Stimulated activated naive B cell treated with anti-CD40 and anti-IgM and Interleukin-4, amounts not matched to agents 10 μg/mL and 1 μg/mL and 100 μg/mL, for 72 hours (primary cell): ENCODE data around the gene OTUD7B.
"Not testable (repeated sequence)": the region's sequence is repeated elsewhere in the genome, so short reads cannot be mapped to it uniquely, and the experiment has no call there.

ENCODE experiments used
- ATAC-seq, 2 donors: fragments of 150-1000 bp; cut with Tn5 transposase; replicated peaks; 2 replicates each; pipeline ENCODE4 v1.10.0; 2021; ENCODE audit warnings: moderate library complexity in 1 of 2
- DNase-seq: peaks from one replicate; pipeline ENCODE4 v3.0.0; 2021
- H3K27ac Mint-ChIP-seq: one replicate; pipeline ENCODE4 v1.8.0; 2022; ENCODE audit warnings: mild to moderate bottlenecking, mixed read lengths
- H3K27me3 Mint-ChIP-seq, 2 donors: one replicate each; pipeline ENCODE4 v1.8.0; 2022; ENCODE audit warnings: mixed read lengths in 2 of 2
- H3K36me3 Mint-ChIP-seq, 2 donors: one replicate each; pipeline ENCODE4 v1.8.0; 2022; ENCODE audit warnings: mixed read lengths in 2 of 2, mild to moderate bottlenecking in 1 of 2
- H3K4me1 Mint-ChIP-seq, 2 donors: one replicate each; pipeline ENCODE4 v1.8.0; 2022; ENCODE audit warnings: mixed read lengths in 2 of 2, mild to moderate bottlenecking in 1 of 2
- H3K4me3 Mint-ChIP-seq, 2 donors: one replicate each; pipeline ENCODE4 v1.8.0; 2022; ENCODE audit warnings: mild to moderate bottlenecking in 2 of 2, mixed read lengths in 2 of 2, moderate library complexity in 1 of 2
- H3K9me3 Mint-ChIP-seq, 2 donors: one replicate each; pipeline ENCODE4 v1.8.0; 2022; ENCODE audit warnings: mixed read lengths in 2 of 2, mild to moderate bottlenecking in 1 of 2

The OTUD7B gene

DNA sequence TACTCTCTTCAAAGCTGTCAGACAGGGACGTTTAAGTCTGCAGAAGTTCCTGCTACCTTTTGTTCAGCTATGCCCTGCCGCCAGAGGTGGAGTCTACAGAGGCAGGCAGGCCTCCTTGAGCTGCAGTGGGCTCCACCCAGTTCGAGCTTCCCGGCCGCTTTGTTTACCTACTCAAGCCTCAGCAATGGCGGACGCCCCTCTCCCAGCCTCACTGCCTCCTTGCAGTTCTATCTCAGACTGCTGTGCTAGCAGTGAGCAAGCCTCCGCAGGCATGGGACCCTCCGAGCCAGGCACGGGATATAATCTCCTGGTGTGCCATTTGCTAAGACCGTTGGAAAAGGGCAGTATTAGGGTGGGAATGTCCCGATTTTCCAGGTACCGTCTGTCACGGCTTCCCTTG lies 53.0 kb downstream of the OTUD7B start:
- H3K4me3 Mint-ChIP-seq, DNase-seq, H3K4me1 Mint-ChIP-seq, H3K27ac Mint-ChIP-seq, H3K9me3 Mint-ChIP-seq, ATAC-seq: not testable (repeated sequence)
- Mint-ChIP-seq H3K36me3 (peaks cover 47 to 83% of the 10 kb centered on the region in 2 donors), H3K27me3 (peaks cover 23 to 57% of the 10 kb centered on the region in 2 donors)

DNA sequence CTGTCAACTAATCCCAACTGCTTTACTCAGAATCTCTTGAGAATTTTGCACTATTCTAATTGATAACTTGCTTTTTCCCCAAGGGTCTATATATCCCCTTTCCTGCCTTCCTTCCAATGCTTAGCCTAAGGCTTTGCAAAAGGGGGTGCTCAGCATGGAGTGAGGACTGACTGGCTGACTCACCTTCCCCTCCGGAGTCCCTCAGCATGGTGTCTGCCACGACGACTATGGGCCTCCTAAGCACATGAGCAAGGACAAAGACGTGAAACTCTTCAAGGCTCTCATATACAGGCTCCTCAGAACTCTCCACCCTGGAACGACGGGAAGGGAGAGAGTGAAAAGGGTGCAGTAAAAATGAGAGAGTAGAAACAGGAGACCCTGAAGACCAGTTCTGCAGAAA lies 60.6 kb downstream of the OTUD7B start:
- no peak for ATAC-seq
- no peaks in the 10 kb centered on the region for H3K9me3 Mint-ChIP-seq
- peaks cover 3 to 13% of the 10 kb centered on the region in 2 donors for H3K27me3 Mint-ChIP-seq
- H3K27ac Mint-ChIP-seq = no peak overlapping the region
- H3K4me3 Mint-ChIP-seq = no peak overlapping the region
- H3K36me3 Mint-ChIP-seq = peaks cover 33 to 67% of the 10 kb centered on the region in 2 donors
- no peak for DNase-seq
- H3K4me1 Mint-ChIP-seq = no peaks in the 10 kb centered on the region

DNA sequence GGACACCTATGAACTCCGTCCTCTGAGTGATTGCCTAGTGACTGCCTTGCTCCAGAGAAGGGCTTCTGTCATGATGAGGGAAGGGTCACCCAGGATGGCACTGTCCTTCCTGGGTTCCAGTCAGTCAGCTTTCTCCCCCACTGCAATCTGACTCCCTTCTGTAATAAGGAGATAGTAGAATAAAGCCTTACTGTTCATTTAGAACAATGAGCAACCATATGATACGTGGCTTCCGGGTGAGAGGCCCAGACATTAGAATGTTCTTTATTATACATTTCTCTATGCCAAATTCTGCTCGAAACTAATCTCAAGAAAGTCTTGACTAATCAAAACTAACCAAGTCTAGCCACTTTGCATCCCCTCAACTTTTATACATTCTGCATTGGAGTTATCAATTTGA lies 65.3 kb downstream of the OTUD7B start:
- no peak overlapping the region for H3K27ac Mint-ChIP-seq
- H3K36me3 Mint-ChIP-seq = peaks cover 50 to 61% of the 10 kb centered on the region in 2 donors
- H3K27me3 Mint-ChIP-seq = peaks cover 16 to 19% of the 10 kb centered on the region in 2 donors
- no peaks in the 10 kb centered on the region for H3K9me3 Mint-ChIP-seq
- no peak for DNase-seq
- peaks cover 0 to 3% of the 10 kb centered on the region in 2 donors for H3K4me1 Mint-ChIP-seq
- no peak overlapping the region for H3K4me3 Mint-ChIP-seq
- ATAC-seq = no peak

DNA sequence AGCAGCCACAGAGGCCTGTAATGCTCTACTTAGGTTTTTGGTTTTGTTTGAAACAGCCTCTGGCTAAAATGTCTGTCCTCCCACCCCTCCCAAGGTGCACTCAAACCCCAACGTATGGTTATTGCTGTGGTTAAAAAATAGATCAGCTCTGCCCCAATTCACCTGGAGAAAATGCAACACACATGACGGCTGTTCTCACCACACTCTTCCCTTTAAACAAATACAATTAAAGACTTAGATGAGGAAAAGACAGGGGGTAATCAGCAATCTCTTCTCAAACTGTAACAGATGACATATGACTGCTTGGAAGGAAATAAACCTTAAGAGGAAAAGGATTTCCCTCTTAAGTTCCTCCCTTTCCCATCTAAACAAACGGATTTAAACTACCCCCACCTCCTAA lies 67.6 kb downstream of the OTUD7B start:
- Mint-ChIP-seq H3K9me3 (no peaks in the 10 kb centered on the region), H3K27ac (no peak overlapping the region), H3K4me1 (peaks cover 8 to 9% of the 10 kb centered on the region in 2 donors), H3K27me3 (peaks cover 16 to 19% of the 10 kb centered on the region in 2 donors), H3K4me3 (no peak overlapping the region), H3K36me3 (peaks cover 38 to 42% of the 10 kb centered on the region in 2 donors)
- no peak for DNase-seq
- no peak for ATAC-seq

DNA sequence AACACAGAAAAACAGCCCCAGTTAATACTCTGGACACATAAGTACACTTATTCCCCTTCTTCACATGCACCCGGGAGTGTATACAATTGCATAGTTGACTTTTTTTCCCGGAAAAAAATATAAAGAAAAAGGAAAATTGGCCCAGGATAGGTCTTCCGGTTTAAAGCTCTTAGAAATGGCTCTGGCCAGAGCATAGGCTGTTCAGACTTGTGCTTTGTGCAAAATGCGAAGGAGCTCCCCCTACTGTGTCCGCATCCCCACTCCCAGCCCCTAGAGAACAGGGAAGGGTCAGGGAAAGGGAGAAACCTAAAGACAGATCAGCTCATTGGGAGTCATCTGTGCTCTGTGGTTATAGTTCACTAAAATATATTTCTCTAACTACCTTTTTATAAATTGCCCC lies 68.3 kb downstream of the OTUD7B start:
- Mint-ChIP-seq H3K27ac (no peak overlapping the region), H3K36me3 (peaks cover 36 to 38% of the 10 kb centered on the region in 2 donors), H3K9me3 (no peaks in the 10 kb centered on the region), H3K4me3 (no peak overlapping the region), H3K4me1 (peaks cover 9 to 12% of the 10 kb centered on the region in 2 donors), H3K27me3 (peaks cover 19% of the 10 kb centered on the region in 2 donors)
- ATAC-seq (no peak), DNase-seq (no peak)

DNA sequence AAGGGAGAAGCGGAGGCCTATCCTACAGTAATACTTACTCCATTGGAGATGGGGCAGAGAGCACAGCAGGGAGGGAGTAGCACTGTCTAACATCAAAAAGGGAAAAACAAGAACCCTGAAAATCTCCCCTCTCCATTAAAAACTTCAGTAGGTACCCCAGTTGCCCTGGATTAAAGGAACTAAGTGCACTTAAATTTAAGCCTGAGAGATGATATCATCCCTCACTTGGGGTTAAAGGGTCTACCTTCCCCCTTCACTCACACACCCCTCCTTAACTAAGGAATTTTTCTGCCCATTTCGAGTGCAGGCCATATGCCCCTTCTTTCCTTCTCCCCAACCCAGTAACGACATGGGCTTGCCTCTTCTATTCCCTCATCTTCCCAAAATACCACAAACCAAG lies 70.1 kb downstream of the OTUD7B start:
- H3K36me3 Mint-ChIP-seq = peaks cover 26% of the 10 kb centered on the region in 2 donors
- H3K4me3 Mint-ChIP-seq = no peak overlapping the region
- H3K27me3 Mint-ChIP-seq = peaks cover 32 to 35% of the 10 kb centered on the region in 2 donors
- no peak overlapping the region for H3K27ac Mint-ChIP-seq
- peaks cover 9 to 12% of the 10 kb centered on the region in 2 donors for H3K4me1 Mint-ChIP-seq
- DNase-seq = no peak
- ATAC-seq = no peak
- no peaks in the 10 kb centered on the region for H3K9me3 Mint-ChIP-seq

DNA sequence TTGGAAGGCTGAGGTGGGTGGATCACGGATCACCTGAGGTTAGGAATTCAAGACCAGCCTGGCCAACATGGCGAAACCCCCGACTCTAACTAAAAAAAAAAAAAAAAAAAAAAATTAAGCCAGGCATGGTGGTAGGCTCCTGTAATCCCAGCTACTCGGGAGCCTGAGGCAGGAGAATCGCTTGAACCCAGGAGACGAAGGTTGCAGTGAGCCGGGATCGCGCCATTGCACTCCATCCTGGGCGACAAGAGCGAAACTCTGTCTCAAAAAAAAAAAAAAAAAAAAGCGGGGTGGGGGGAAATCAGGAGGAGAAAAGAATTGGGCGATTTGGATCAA lies 71.9 kb downstream of the OTUD7B start:
- not testable (repeated sequence) for ATAC-seq, H3K36me3 Mint-ChIP-seq, DNase-seq, H3K4me3 Mint-ChIP-seq, H3K27ac Mint-ChIP-seq, H3K9me3 Mint-ChIP-seq
- Mint-ChIP-seq H3K27me3 (peaks cover 35 to 37% of the 10 kb centered on the region in 2 donors), H3K4me1 (peaks cover 9 to 11% of the 10 kb centered on the region in 2 donors)

DNA sequence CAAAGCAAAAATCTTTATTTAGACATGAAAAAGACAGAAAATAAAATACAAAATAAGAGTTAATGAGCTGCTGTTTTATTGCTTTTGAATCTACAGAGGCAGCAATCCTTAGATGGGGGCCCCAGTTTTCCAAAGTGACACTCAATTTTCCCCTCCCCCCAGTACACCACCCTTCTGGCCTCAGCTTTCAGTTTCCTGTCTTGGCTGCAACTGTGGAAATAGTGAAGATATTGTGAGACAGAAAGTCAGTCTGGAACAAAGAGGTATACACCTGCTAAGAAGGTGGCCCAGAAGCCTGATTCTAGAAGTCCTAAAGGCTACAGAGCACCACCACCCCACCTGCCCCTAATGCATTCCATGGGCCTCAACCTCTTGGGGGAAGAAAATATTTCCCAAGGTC lies 72.8 kb downstream of the OTUD7B start:
- Mint-ChIP-seq H3K36me3 (peaks cover 0 to under 1% of the 10 kb centered on the region in 2 donors), H3K27ac (no peak overlapping the region), H3K9me3 (no peaks in the 10 kb centered on the region), H3K4me1 (peaks cover 9% of the 10 kb centered on the region in 2 donors), H3K27me3 (peaks cover 36 to 38% of the 10 kb centered on the region in 2 donors), H3K4me3 (no peak overlapping the region)
- no peak for DNase-seq
- no peak for ATAC-seq

DNA sequence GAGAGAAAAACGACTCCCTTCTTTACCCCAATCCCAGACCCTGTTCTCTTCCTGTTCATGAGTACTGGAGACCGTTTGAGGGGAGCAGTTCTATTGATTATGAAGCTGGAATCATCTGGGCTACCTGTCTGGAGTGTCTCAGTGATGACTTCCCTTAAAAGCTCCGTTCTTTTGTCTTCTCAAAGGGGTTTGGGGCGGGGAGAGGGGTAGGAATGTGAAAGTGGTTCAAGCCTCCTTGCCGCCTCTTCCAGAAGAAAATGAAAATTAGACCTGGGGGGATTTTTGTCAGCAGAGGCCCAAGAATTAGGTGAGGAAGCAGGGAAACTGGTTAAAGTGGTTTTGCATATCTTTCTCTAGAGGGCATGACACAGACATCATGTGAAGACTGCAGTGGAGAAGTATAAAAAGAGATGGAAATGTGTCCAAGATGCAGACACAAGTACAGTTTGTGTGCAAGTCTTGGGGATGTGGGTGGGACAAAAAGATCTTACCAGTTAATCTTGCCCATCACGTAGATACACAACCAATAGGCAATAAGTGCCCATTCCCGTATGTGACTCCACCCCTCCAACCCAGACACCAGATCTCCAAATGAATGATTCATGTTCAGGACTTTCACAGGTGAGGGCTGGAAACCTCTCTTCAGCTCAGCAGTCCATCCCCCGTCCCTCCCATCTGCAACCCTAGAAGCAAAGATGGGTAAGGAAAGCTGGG lies 73.4 kb downstream of the OTUD7B start:
- H3K9me3 Mint-ChIP-seq = no peaks in the 10 kb centered on the region
- no peak for DNase-seq
- H3K4me1 Mint-ChIP-seq = peaks cover 9% of the 10 kb centered on the region in 2 donors
- no peak overlapping the region for H3K4me3 Mint-ChIP-seq
- peak overlapping the region; percentile 59 for H3K27ac Mint-ChIP-seq
- H3K36me3 Mint-ChIP-seq = no peaks in the 10 kb centered on the region
- peaks cover 40% of the 10 kb centered on the region in 2 donors for H3K27me3 Mint-ChIP-seq
- no peak for ATAC-seq

DNA sequence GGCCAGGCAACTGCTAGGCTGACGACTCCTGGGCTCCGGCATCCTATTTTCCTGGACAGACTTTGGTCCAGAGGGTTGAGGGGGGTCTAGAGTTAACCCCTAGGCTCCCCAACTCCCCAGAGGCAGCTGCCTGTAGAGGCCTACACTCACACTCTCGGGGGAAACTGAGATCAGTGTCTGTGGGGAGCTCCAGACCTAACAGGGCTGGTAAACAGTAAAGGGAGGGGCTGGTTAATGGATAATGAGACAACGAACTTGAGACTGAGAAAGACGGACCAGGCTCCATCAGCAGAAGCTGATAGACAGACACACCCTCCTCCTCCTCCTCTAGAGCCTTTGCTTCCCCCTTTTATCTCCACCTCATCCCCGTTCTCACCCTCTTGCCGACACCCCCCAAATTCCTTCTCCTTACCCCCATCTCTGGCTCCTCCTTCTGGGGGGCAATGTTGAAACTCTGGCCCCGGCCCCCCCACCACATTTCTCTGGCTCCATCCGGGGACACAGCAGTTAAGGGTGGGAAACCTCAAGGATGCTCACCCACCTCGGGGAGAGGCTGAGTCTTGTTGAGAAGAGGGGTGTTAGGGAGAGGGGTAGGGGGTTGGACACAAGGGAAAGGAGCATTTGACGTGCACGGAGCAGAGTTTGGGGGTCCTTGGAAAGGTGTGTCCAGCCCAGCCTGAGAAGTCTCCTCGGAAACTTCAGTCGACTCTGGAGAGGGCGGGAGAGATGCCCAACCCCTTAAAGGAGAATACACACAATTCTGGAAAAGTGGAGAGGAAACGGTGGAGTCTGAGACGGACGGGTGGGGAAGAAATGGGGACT lies 74.1 kb downstream of the OTUD7B start, which contains the start of gene MTMR11:
Gene MTMR11, minus strand, starts transcription at position 710 of the 822 bp plus-strand sequence. Its CDS starts 232 bp downstream, at position 478.
- Mint-ChIP-seq H3K36me3 (no peaks in the 10 kb centered on the region), H3K27ac (peak within 1 kb of the TSS; percentile 59), H3K4me3 (no peak within 1 kb of the TSS)

DNA sequence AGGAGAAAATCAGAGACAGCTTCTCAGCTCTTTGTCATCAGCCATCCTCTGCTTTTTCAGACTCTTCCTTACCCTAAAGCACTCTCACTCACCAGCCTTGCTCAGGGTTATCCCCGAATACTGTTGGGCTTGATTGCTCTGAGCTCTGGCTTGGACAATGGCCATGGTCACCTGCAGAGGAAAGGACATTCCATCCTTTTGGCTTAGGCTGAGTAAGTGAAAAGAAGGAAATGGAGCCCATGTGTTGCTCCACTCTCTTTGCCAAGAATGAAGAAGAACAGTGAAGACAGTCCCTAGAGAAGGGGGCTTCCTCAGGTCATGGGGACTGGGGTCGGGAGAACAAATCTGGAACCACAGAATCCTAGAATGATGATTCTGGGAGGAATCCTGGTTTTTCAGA lies 76.2 kb downstream of the OTUD7B start:
- DNase-seq (no peak), ATAC-seq (no peak)
- Mint-ChIP-seq H3K36me3 (peaks cover 0 to 1% of the 10 kb centered on the region in 2 donors), H3K27ac (no peak overlapping the region), H3K4me1 (peaks cover 14% of the 10 kb centered on the region in 2 donors), H3K9me3 (no peaks in the 10 kb centered on the region), H3K4me3 (no peak overlapping the region), H3K27me3 (peaks cover 51 to 52% of the 10 kb centered on the region in 2 donors)

More for the DNA sequence above, 74.1 kb downstream of the OTUD7B start, which contains the start of gene MTMR11:
- ATAC-seq = no peak
- Mint-ChIP-seq H3K4me1 (peaks cover 12 to 14% of the 10 kb centered on the region in 2 donors), H3K9me3 (no peaks in the 10 kb centered on the region), H3K27me3 (peaks cover 47 to 48% of the 10 kb centered on the region in 2 donors)
- DNase-seq = no peak

DNA sequence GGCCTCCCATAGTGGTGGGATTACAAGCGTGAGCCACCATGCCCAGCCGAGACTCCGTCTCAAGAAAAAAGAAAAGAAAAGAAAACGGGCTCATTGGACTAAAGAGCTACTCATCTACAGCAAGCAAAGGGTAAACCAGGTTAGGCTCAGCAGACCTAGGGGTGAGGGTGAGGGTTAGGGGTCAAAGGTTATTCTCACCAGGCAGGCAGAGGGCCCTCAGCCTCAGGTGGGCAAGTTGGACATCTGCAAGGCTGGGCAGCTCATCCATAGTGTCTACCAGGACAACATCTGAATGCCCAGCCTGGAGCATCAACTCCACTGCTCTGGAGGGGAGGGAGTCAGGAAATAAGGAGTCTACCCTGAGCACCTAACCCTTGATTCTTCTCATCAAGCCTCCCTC lies 77.3 kb downstream of the OTUD7B start:
- peaks cover 16 to 18% of the 10 kb centered on the region in 2 donors for H3K4me1 Mint-ChIP-seq
- peaks cover 51 to 52% of the 10 kb centered on the region in 2 donors for H3K27me3 Mint-ChIP-seq
- H3K4me3 Mint-ChIP-seq = no peak overlapping the region
- DNase-seq (no peak), ATAC-seq (no peak)
- peaks cover 0 to 1% of the 10 kb centered on the region in 2 donors for H3K36me3 Mint-ChIP-seq
- no peak overlapping the region for H3K27ac Mint-ChIP-seq
- no peaks in the 10 kb centered on the region for H3K9me3 Mint-ChIP-seq

DNA sequence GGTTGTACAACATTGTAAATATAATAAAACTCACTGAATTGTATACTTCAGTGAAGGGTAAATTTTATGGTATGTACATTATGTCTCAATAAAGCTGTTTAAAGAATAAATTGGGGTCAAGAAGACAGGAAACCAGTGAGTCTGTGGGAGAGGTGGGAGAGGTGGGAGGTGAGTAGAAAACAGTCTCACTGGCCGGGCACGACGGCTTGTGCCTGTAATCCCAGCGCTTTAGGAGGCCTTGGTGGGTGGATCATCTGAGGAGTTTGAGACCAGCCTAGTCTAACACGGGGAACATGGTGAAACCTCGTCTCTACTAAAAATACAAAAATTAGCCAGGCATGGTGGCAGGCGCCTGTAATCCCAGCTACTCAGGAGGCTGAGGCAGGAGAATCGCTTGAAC lies 78.1 kb downstream of the OTUD7B start:
- no peak overlapping the region for H3K4me3 Mint-ChIP-seq
- peaks cover 1 to 4% of the 10 kb centered on the region in 2 donors for H3K36me3 Mint-ChIP-seq
- H3K4me1 Mint-ChIP-seq = peaks cover 16 to 19% of the 10 kb centered on the region in 2 donors
- no peaks in the 10 kb centered on the region for H3K9me3 Mint-ChIP-seq
- no peak overlapping the region for H3K27ac Mint-ChIP-seq
- peaks cover 50 to 52% of the 10 kb centered on the region in 2 donors for H3K27me3 Mint-ChIP-seq
- no peak for ATAC-seq
- no peak for DNase-seq

DNA sequence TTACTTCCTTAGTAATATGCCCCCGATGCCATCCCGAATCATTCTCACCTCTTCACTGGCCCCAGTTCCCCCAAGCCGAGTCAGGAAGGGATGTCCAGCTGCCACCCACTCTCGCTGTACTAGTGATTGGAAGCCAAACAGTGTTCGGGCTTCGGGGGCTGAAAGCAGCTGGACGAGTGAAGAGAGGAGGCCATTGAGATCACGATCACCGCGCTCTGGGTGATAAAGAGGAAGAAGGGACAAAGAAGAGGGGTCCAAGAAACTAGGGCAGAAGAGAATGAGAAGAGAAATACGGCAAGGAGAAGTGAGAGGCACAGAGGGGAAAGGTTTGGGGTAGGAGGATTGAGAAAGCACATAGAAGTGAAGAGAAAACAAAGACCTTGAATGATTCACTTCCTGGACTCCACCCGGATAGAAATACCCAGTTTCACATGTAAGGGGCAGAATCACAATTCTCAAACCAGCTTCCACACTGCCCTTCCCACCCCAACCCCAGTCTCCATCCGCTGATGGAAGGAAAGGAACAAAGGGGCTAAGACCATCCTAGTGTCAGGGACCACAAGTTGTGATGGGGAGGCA lies 79.2 kb downstream of the OTUD7B start:
- H3K36me3 Mint-ChIP-seq = peaks cover 2 to 12% of the 10 kb centered on the region in 2 donors
- no peak for ATAC-seq
- no peak for DNase-seq
- peak overlapping the region; percentile 3 for H3K27ac Mint-ChIP-seq
- H3K4me3 Mint-ChIP-seq = no peak overlapping the region
- peaks cover 40 to 48% of the 10 kb centered on the region in 2 donors for H3K27me3 Mint-ChIP-seq
- peaks cover 15 to 21% of the 10 kb centered on the region in 2 donors for H3K4me1 Mint-ChIP-seq
- no peaks in the 10 kb centered on the region for H3K9me3 Mint-ChIP-seq
